Thoracic aorta (tissue), 2 donors: ENCODE results near the gene PIGN. TPM values are rescaled to one million over a fixed set of nuclear protein-coding genes. Genes with fewer than 3 reads are reported as not detected.

ENCODE experiments used
- ATAC-seq: fragments of 150-250 bp; one replicate; pipeline ENCODE4 v1.8.0; 2017; ENCODE audit warnings: low read depth; ENCODE audit not compliant: insufficient number of reproducible peaks, low FRiP score
- DNase-seq: peaks from one replicate; pipeline ENCODE4 v3.0.0-alpha.2; 2020; ENCODE audit warnings: low spot score
- H3K27ac ChIP-seq, 2 donors: fragments of 200-600 bp; sonication (generic); 1 replicate in 1 of 2; 2 replicates in 1 of 2; pipeline ENCODE4 v1.5.1; 2016; ENCODE audit warnings: mild to moderate bottlenecking in 2 of 2, moderate library complexity in 2 of 2
- H3K27me3 ChIP-seq: fragments of 200-600 bp; sonication (generic); replicated peaks from 2 replicates; pipeline ENCODE4 v1.6.0; 2016; ENCODE audit warnings: mild to moderate bottlenecking; ENCODE audit not compliant: insufficient read depth
- H3K36me3 ChIP-seq: fragments of 200-600 bp; sonication (generic); one replicate; pipeline ENCODE4 v1.5.1; 2016
- H3K4me1 ChIP-seq, 2 donors: fragments of 200-600 bp; sonication (generic); 1 replicate in 1 of 2; 2 replicates in 1 of 2; pipeline versions ENCODE4 v1.5.1 to v1.6.0; 2016; ENCODE audit warnings: low read depth in 2 of 2, mild to moderate bottlenecking in 1 of 2; ENCODE audit not compliant: control insufficient read depth in 1 of 2
- H3K4me3 ChIP-seq: fragments of 200-600 bp; sonication (generic); 2 replicates; pipeline ENCODE4 v1.5.1; 2016; ENCODE audit warnings: mild to moderate bottlenecking
- H3K9me3 ChIP-seq: fragments of 200-600 bp; sonication (generic); 2 replicates; pipeline ENCODE4 v1.5.1; 2016
- total RNA-seq, 2 donors: library from RNA; depleted of rRNA; stranded (reverse); fragments of >200 nt; gene quantifications; one replicate each; pipeline versions ENCODE4 v1.1.0 to v1.2.3, GENCODE V29; 2016
- TF ChIP-seq, protein P1 (sequence below): fragments of 200-600 bp; sonication (generic); IDR thresholded peaks from one replicate; pipeline ENCODE4 v1.5.1; 2019; ENCODE audit warnings: antibody characterized with exemption

PIGN gene
- total RNA-seq, 2 donors from 2014 or later = 24.2 to 31.8 TPM

DNA sequence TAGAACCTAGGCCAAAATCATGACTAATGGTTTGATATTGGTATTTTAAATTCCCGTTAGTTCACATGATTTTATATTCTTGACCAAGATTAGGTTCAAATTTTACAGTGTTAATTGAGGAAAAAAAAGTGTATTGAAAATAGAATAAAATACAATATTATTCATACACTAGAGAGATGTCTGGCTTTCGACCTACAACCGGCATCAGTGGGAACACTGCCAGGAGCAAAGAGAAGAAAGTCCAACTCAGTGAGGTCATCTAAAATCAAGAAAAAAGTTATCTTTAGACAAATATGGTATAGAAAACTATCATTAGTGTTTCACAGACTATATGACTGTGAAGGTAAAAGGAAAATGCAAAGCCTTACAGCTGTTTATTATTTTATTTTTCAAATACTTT is 81.5 kb downstream of the PIGN start:
- DNase-seq = no peak
- no peaks in the 10 kb centered on the region for H3K36me3 ChIP-seq
- no peak overlapping the region for H3K4me3 ChIP-seq
- no peak for ATAC-seq
- H3K27ac ChIP-seq = no peak overlapping the region
- H3K9me3 ChIP-seq = no peaks in the 10 kb centered on the region
- H3K27me3 ChIP-seq = no peaks in the 10 kb centered on the region
- TF ChIP-seq, protein P1, sequence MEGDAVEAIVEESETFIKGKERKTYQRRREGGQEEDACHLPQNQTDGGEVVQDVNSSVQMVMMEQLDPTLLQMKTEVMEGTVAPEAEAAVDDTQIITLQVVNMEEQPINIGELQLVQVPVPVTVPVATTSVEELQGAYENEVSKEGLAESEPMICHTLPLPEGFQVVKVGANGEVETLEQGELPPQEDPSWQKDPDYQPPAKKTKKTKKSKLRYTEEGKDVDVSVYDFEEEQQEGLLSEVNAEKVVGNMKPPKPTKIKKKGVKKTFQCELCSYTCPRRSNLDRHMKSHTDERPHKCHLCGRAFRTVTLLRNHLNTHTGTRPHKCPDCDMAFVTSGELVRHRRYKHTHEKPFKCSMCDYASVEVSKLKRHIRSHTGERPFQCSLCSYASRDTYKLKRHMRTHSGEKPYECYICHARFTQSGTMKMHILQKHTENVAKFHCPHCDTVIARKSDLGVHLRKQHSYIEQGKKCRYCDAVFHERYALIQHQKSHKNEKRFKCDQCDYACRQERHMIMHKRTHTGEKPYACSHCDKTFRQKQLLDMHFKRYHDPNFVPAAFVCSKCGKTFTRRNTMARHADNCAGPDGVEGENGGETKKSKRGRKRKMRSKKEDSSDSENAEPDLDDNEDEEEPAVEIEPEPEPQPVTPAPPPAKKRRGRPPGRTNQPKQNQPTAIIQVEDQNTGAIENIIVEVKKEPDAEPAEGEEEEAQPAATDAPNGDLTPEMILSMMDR = no peak
- peaks cover 5 to 25% of the 10 kb centered on the region in 2 donors for H3K4me1 ChIP-seq

- TF ChIP-seq, protein P1 = no peak
- Histone ChIP-seq H3K9me3 (no peaks in the 10 kb centered on the region), H3K4me1 (peaks cover 5 to 25% of the 10 kb centered on the region in 2 donors), H3K4me3 (no peak overlapping the region), H3K27me3 (no peaks in the 10 kb centered on the region), H3K27ac (no peak overlapping the region), H3K36me3 (no peaks in the 10 kb centered on the region)
- ATAC-seq (no peak), DNase-seq (no peak)
These were observed 84.6 kb downstream of the PIGN start for GRCh38 chr18:62102221-62102620.

DNA sequence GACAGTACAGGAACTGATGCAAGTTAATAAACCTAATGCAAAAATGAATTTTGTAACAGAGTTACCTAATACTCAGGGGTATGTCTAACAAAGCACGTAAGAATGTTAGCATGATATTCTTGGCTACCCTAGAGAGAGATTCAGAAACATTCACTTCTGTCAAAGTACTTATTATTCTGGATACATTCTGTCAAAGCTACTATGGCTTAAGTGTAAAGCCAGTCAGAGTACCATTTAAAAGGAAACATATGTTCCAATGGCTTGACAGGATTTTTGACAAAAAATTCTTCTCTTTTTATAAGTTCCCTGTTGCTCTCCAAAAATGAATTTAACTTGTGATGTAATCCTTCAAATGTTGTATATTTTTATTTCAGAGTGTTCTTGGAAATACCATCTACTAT is 85.5 kb downstream of the PIGN start:
- Histone ChIP-seq H3K27me3 (no peaks in the 10 kb centered on the region), H3K27ac (peak overlapping the region in 1 of 2 donors; percentile 3), H3K36me3 (no peaks in the 10 kb centered on the region), H3K4me3 (no peak overlapping the region), H3K9me3 (no peaks in the 10 kb centered on the region), H3K4me1 (peaks cover 5 to 25% of the 10 kb centered on the region in 2 donors)
- no peak for DNase-seq
- ATAC-seq = no peak
- TF ChIP-seq, protein P1 = no peak

GRCh38 chr18:62098960-62099359 is 87.9 kb downstream of the PIGN start:
- TF ChIP-seq, protein P1 = no peak
- no peak overlapping the region for H3K4me3 ChIP-seq
- no peak for ATAC-seq
- H3K9me3 ChIP-seq = no peaks in the 10 kb centered on the region
- H3K27ac ChIP-seq = no peak overlapping the region
- peaks cover 0 to 14% of the 10 kb centered on the region in 2 donors for H3K4me1 ChIP-seq
- DNase-seq = no peak
- H3K27me3 ChIP-seq = no peaks in the 10 kb centered on the region
- no peaks in the 10 kb centered on the region for H3K36me3 ChIP-seq

DNA sequence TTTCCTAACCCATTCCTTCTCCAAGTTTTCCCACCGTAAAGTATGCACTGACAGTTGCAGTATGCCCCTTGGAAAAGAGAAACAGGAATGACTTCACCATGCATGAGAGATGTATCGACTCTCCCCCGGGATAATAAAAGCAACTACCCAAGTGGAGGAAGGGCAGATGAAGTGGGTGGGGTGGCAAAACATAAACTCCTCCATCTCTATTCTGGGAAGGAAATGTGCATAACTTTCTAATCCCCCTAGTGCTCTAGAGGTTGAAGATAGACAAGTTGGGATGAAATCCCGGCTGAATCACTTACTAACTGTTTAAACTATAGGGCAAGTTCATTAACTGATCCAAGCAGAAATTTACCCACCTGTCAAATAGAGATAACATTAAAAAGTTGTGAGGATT is 89.2 kb downstream of the PIGN start:
- TF ChIP-seq, protein P1 = no peak

More for the DNA sequence above, 89.2 kb downstream of the PIGN start:
- Histone ChIP-seq H3K9me3 (no peaks in the 10 kb centered on the region), H3K36me3 (no peaks in the 10 kb centered on the region), H3K4me3 (no peak overlapping the region), H3K27ac (no peak overlapping the region), H3K4me1 (peaks cover 0 to 13% of the 10 kb centered on the region in 2 donors), H3K27me3 (no peaks in the 10 kb centered on the region)
- DNase-seq (no peak), ATAC-seq (no peak)
